Measurements from ENCODE around the gene ADPRH.
"Not testable (repeated sequence)": the region's sequence is repeated elsewhere in the genome, so short reads cannot be mapped to it uniquely, and the experiment has no call there.

ADPRH gene
- total RNA-seq, result 3.4 to 6.4 reads per million in 2 donors

GRCh38 chr3:119579366-119580066, at the start of gene ADPRH:
TSS of gene ADPRH (plus strand) at chr3:119579492. CDS start at chr3:119582170, 2,678 bp downstream.
- no peak for DNase-seq

GRCh38 chr3:119529883-119530282, 49.4 kb upstream of the ADPRH start:
- DNase-seq, result no peak

GRCh38 chr3:119530456-119530855, 48.8 kb upstream of the ADPRH start:
- no peak for DNase-seq

- no peak for DNase-seq
These were observed 48.1 kb upstream of the ADPRH start for GRCh38 chr3:119531151-119531550.

- no peak for DNase-seq
These were observed 45.0 kb upstream of the ADPRH start for GRCh38 chr3:119534296-119534695.

DNA sequence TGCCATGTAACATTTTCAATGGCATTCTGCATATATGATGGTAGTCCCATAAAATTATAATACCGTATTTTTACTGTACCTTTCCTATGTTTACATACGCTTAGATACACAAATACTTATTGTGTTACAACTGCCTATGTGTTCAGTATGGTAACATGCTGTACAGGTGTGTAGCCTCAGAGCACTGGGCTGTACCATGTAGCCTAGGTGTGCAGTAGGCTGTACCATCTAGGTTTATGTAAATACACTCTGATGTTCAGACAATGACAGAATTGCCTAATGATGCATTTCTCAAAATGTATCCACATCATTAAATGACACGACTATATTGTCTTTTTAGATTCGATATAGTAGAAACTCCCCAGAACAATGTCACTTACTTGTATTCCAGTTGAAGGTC, 42.5 kb upstream of the ADPRH start:
- no peak for DNase-seq

- DNase-seq, result no peak
These were observed 40.5 kb upstream of the ADPRH start for GRCh38 chr3:119538772-119539171.

GRCh38 chr3:119541547-119541946, 37.7 kb upstream of the ADPRH start:
- DNase-seq, result no peak

- DNase-seq, result no peak
These were observed 37.0 kb upstream of the ADPRH start for GRCh38 chr3:119542168-119542767.

GRCh38 chr3:119543147-119543546, 36.1 kb upstream of the ADPRH start:
- no peak for DNase-seq

DNA sequence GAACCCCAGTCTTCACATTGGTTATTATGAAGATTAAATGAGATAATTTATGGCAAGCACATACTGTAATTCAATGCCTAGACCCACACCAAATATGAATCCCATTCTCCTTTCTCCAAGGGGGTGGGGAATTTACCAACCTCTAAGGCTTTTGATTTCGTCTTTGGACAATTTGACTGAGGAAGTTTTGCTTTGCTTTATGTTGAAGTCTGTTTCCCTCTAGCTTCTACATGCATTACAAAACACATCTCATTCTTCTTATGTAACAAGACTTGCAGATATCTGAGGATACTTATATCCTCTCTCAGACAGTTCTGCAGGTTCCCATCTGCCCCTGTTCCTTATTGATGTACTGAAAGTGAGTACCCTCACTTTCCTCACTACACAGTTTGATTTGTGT, 32.1 kb upstream of the ADPRH start:
- DNase-seq, result no peak

GRCh38 chr3:119548341-119548740, 31.0 kb upstream of the ADPRH start:
- DNase-seq, result no peak

GRCh38 chr3:119550192-119550910, 28.9 kb upstream of the ADPRH start:
- DNase-seq, result no peak

GRCh38 chr3:119551598-119551997, 27.7 kb upstream of the ADPRH start:
- DNase-seq, result no peak

- not testable (repeated sequence) for DNase-seq
These were observed 26.4 kb upstream of the ADPRH start for GRCh38 chr3:119552928-119553327.

DNA sequence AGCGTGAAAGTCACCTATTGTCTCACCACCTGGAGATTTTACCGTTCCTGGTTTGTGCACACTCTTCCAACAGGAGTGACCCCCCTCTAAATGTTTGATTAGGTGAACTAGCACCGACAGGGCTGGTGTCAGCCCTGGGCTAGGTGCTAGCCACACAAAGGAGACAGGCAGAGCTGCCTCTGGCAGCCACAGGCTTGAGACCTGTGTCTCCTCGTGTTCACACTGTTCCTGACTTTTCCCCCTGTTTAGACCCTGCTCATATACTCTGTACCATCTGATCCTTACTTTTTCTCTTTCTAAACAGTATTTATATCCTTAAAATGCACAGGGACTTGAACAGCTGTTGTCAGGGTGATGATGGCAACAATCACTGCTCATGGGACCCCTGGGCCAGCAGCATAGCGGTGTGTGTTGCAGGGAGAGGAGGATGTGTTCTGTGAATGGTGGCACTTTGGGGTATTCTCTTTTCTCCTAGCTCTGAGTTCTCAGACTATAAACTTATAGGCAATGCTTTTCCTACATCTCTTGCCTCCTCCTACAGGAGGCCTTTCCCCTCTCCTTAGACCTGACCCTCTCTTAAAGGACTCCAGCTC, 25.4 kb upstream of the ADPRH start:
- DNase-seq, result no peak

- no peak for DNase-seq
These were observed 24.0 kb upstream of the ADPRH start for GRCh38 chr3:119555309-119555735.

DNA sequence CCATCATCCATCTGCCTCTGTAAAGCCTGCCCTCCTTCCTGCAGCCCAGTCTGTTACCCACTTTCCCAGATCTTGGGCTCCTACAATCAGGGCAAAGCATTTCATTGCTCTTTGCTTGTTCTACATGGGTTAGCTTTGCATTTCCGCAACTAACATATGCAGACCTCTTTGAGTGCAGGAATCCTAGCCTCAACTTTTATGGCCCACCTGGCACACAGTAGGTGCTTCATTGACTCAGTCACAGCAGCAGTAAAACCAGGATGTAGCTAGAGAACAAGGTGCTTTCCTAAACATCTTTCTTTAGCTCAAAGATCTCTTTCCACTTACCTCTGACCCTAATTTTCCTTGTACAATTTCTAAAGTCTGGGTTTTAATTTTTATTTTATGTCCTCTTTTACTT, 23.4 kb upstream of the ADPRH start:
- no peak for DNase-seq

- DNase-seq, result no peak
These were observed 22.0 kb upstream of the ADPRH start for GRCh38 chr3:119557192-119557876.

GRCh38 chr3:119557877-119558269, 21.4 kb upstream of the ADPRH start:
- no peak for DNase-seq

DNA sequence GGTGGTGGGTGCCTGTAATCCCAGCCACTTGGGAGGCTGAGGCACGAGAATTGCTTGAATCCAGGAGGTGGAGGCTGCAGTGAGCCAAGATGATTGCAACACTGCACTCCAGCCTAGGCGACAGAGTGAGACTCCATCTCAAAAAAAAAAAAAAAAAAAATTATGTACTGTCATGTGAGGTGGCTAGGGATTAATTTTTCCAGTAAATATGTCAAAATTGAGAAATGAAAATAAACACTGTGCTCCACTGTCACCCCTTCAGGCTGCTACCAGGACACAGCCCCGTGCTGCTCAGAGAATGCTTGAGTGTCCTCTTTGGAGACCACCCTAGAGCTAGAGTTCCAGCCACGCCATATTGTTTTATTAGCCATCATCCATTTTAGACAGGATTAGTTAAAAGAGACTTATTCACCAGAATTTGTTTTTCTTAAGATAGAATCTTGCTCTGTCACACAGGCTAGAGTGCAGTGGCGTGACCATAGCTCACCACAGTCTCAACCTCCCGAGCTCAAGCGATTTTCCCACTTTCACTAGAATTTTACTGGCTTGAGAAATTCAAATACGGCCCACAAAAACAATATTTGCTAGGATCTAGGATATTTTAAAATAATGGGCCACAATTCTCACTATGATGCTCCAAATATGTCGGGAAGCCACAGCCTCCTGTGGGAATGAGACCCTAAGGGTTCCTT, 20.5 kb upstream of the ADPRH start:
- DNase-seq, result no peak

DNA sequence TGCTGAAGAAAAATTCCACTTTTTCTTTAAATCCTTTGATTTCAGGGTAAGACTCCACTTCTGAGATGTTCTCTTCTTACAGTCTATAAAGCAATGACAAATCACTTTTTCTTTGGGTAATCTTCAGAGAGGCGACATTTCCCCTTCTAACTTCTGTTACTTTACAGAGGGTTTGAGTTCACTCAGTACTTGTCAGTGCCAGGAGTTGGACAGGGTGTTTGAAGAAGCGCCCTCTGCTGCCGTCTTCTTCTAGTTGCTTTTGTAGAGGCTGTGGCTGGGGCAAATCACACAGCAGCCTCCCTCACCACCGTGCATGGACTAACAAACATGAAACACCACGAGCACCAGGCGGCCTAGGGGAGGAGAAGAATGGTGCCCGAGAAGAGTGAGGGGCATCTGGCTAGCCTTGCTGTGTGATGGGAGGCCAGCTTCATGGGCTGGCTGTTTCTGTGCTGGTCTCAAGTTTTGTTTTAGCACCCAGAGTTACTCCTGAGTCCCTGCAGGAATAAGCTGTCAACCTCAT, 19.8 kb upstream of the ADPRH start, which contains the start of gene CD80:
TSS of gene CD80 (minus strand) at position 174 of the 523 bp plus-strand sequence. CDS start 1,886 bp downstream, outside the sequence.
- DNase-seq, result no peak
